Femur (tissue), 1 donor: ENCODE measurements around the gene ASB3.
"Not testable (repeated sequence)": the region's sequence is repeated elsewhere in the genome, so short reads cannot be mapped to it uniquely, and the experiment has no call there.

ENCODE experiments used
- DNase-seq: peaks from one replicate; pipeline ENCODE4 v3.0.0-alpha.2; 2017

ASB3 gene

GRCh38 chr2:53729143-53729762 lies 57.5 kb downstream of the ASB3 start:
- no peak for DNase-seq

- no peak for DNase-seq
Observed at GRCh38 chr2:53727921-53728320, 58.8 kb downstream of the ASB3 start.

GRCh38 chr2:53725662-53726061 lies 61.1 kb downstream of the ASB3 start:
- no peak for DNase-seq

GRCh38 chr2:53724536-53724935 lies 62.2 kb downstream of the ASB3 start:
- DNase-seq = no peak

- not testable (repeated sequence) for DNase-seq
Observed at GRCh38 chr2:53720944-53721343, 65.8 kb downstream of the ASB3 start.

- DNase-seq = no peak
Observed at GRCh38 chr2:53715568-53715967, 71.2 kb downstream of the ASB3 start.

- no peak for DNase-seq
Observed at GRCh38 chr2:53711271-53711780, 75.4 kb downstream of the ASB3 start.

- no peak for DNase-seq
Observed at GRCh38 chr2:53708988-53709387, 77.8 kb downstream of the ASB3 start.

GRCh38 chr2:53701221-53701620 lies 85.5 kb downstream of the ASB3 start:
- no peak for DNase-seq

GRCh38 chr2:53697686-53698085 lies 89.1 kb downstream of the ASB3 start:
- no peak for DNase-seq

GRCh38 chr2:53697092-53697491 lies 89.7 kb downstream of the ASB3 start:
- DNase-seq = no peak

- no peak for DNase-seq
Observed at GRCh38 chr2:53695575-53695974, 91.2 kb downstream of the ASB3 start.

- no peak for DNase-seq
Observed at GRCh38 chr2:53694096-53694771, 92.5 kb downstream of the ASB3 start.

- no peak for DNase-seq
Observed at GRCh38 chr2:53690876-53691275, 95.9 kb downstream of the ASB3 start.

GRCh38 chr2:53672881-53673522 lies 113.8 kb downstream of the ASB3 start:
- no peak for DNase-seq

GRCh38 chr2:53670331-53670730 lies 116.4 kb downstream of the ASB3 start:
- DNase-seq = no peak

- peak; percentile 23 for DNase-seq
Observed at GRCh38 chr2:53668624-53669026, 118.1 kb downstream of the ASB3 start.

GRCh38 chr2:53667130-53667529 lies 119.6 kb downstream of the ASB3 start:
- not testable (repeated sequence) for DNase-seq

- no peak for DNase-seq
Observed at GRCh38 chr2:53660886-53661285, 125.9 kb downstream of the ASB3 start.

GRCh38 chr2:53658474-53658873 lies 128.3 kb downstream of the ASB3 start:
- not testable (repeated sequence) for DNase-seq

- DNase-seq = no peak
Observed at GRCh38 chr2:53655256-53655655, 131.5 kb downstream of the ASB3 start.

- DNase-seq = no peak
Observed at GRCh38 chr2:53654396-53654795, 132.4 kb downstream of the ASB3 start.

- no peak for DNase-seq
Observed at GRCh38 chr2:53652131-53652530, 134.6 kb downstream of the ASB3 start.

GRCh38 chr2:53646788-53647187 lies 140.0 kb downstream of the ASB3 start:
- no peak for DNase-seq
